Measurements from ENCODE around the gene TK2.

DNA sequence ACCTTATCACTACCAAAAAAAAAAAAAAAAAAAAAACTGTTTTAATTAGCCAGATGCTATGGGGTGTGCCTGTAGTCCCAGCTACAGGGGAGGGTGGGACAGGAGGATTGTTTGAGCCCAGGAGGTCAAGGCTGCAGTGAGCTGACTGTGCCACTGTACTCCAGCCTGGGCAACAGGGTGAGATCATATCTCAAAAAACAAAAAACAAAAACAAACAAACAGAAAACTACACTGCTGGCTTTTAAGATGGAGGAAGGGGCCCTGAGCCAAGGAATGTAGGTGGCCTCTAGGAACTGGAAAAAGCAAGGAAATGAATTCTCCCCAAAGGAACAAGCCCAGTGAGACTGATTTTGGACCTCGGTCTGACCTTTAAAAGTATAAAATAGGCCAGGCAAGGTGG is 61.4 kb downstream of the TK2 start:
- TF ChIP-seq, protein P1, sequence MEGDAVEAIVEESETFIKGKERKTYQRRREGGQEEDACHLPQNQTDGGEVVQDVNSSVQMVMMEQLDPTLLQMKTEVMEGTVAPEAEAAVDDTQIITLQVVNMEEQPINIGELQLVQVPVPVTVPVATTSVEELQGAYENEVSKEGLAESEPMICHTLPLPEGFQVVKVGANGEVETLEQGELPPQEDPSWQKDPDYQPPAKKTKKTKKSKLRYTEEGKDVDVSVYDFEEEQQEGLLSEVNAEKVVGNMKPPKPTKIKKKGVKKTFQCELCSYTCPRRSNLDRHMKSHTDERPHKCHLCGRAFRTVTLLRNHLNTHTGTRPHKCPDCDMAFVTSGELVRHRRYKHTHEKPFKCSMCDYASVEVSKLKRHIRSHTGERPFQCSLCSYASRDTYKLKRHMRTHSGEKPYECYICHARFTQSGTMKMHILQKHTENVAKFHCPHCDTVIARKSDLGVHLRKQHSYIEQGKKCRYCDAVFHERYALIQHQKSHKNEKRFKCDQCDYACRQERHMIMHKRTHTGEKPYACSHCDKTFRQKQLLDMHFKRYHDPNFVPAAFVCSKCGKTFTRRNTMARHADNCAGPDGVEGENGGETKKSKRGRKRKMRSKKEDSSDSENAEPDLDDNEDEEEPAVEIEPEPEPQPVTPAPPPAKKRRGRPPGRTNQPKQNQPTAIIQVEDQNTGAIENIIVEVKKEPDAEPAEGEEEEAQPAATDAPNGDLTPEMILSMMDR (conservative IDR thresholded peaks at IDR 0.05 in 1 of 2, IDR thresholded peaks at IDR 0.05 in 1 of 2; ENCODE audit: low read depth in 1 of 2, low read length in 2 of 2) = no peak
- no peak for TF ChIP-seq EZH2 (IDR thresholded peaks at IDR 0.05; ENCODE audit: low read length, missing control alignments)

All from fibroblast of lung (primary cell).